Thoracic aorta (tissue), 2 donors: ENCODE measurements around the gene TSPAN17. TPM values are rescaled to one million over a fixed set of nuclear protein-coding genes. Genes with fewer than 3 reads are reported as not detected.

ENCODE experiments used
- ATAC-seq: fragments of 150-250 bp; one replicate; pipeline ENCODE4 v1.8.0; 2017; ENCODE audit warnings: low read depth; ENCODE audit not compliant: insufficient number of reproducible peaks, low FRiP score
- DNase-seq: peaks from one replicate; pipeline ENCODE4 v3.0.0-alpha.2; 2020; ENCODE audit warnings: low spot score
- H3K27ac ChIP-seq, 2 donors: fragments of 200-600 bp; sonication (generic); 1 replicate in 1 of 2; 2 replicates in 1 of 2; pipeline ENCODE4 v1.5.1; 2016; ENCODE audit warnings: mild to moderate bottlenecking in 2 of 2, moderate library complexity in 2 of 2
- H3K27me3 ChIP-seq: fragments of 200-600 bp; sonication (generic); replicated peaks from 2 replicates; pipeline ENCODE4 v1.6.0; 2016; ENCODE audit warnings: mild to moderate bottlenecking; ENCODE audit not compliant: insufficient read depth
- H3K36me3 ChIP-seq: fragments of 200-600 bp; sonication (generic); one replicate; pipeline ENCODE4 v1.5.1; 2016
- H3K4me1 ChIP-seq, 2 donors: fragments of 200-600 bp; sonication (generic); 1 replicate in 1 of 2; 2 replicates in 1 of 2; pipeline versions ENCODE4 v1.5.1 to v1.6.0; 2016; ENCODE audit warnings: low read depth in 2 of 2, mild to moderate bottlenecking in 1 of 2; ENCODE audit not compliant: control insufficient read depth in 1 of 2
- H3K4me3 ChIP-seq: fragments of 200-600 bp; sonication (generic); 2 replicates; pipeline ENCODE4 v1.5.1; 2016; ENCODE audit warnings: mild to moderate bottlenecking
- H3K9me3 ChIP-seq: fragments of 200-600 bp; sonication (generic); 2 replicates; pipeline ENCODE4 v1.5.1; 2016
- total RNA-seq, 2 donors: library from RNA; depleted of rRNA; stranded (reverse); fragments of >200 nt; gene quantifications; one replicate each; pipeline versions ENCODE4 v1.1.0 to v1.2.3, GENCODE V29; 2016
- TF ChIP-seq, protein P1 (sequence below): fragments of 200-600 bp; sonication (generic); IDR thresholded peaks from one replicate; pipeline ENCODE4 v1.5.1; 2019; ENCODE audit warnings: antibody characterized with exemption

The TSPAN17 gene
- total RNA-seq, 2 donors from 2014 or later = 20.6 to 25.0 TPM

DNA sequence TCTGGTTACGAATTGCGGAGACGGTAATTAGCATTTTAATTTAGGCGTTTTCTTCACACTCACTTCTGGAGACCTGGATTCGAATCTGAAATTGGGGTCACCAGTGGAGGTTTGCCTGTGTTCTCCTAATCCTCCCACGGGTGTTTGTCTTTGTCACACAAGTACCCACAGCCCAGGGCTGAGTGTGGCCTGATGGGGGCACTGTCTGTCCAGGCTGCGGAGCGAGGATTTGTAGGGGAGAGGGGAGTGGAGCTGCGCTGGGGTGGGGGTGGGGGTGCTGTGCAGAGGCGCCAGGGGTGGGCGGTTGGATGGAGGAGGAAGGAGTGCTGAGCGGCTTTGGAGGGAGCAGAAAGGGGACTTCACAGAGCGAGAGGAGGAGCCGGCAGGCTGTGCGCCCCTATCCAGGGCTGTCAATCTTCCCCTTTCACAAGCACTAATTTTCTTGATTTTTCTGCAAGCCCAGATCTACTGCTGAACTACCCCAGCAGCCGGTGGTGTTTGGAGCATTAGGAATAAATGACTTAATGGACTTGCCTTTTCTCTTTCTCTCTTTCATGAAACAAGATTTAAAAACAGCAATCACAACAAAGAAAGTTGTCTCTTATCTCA is 53.1 kb downstream of the TSPAN17 start:
- Histone ChIP-seq H3K27ac (no peak overlapping the region), H3K9me3 (no peaks in the 10 kb centered on the region), H3K4me1 (no peaks in the 10 kb centered on the region), H3K4me3 (no peak overlapping the region), H3K27me3 (no peaks in the 10 kb centered on the region), H3K36me3 (no peaks in the 10 kb centered on the region)
- TF ChIP-seq, protein P1, sequence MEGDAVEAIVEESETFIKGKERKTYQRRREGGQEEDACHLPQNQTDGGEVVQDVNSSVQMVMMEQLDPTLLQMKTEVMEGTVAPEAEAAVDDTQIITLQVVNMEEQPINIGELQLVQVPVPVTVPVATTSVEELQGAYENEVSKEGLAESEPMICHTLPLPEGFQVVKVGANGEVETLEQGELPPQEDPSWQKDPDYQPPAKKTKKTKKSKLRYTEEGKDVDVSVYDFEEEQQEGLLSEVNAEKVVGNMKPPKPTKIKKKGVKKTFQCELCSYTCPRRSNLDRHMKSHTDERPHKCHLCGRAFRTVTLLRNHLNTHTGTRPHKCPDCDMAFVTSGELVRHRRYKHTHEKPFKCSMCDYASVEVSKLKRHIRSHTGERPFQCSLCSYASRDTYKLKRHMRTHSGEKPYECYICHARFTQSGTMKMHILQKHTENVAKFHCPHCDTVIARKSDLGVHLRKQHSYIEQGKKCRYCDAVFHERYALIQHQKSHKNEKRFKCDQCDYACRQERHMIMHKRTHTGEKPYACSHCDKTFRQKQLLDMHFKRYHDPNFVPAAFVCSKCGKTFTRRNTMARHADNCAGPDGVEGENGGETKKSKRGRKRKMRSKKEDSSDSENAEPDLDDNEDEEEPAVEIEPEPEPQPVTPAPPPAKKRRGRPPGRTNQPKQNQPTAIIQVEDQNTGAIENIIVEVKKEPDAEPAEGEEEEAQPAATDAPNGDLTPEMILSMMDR = no peak
- ATAC-seq (no peak), DNase-seq (no peak)

DNA sequence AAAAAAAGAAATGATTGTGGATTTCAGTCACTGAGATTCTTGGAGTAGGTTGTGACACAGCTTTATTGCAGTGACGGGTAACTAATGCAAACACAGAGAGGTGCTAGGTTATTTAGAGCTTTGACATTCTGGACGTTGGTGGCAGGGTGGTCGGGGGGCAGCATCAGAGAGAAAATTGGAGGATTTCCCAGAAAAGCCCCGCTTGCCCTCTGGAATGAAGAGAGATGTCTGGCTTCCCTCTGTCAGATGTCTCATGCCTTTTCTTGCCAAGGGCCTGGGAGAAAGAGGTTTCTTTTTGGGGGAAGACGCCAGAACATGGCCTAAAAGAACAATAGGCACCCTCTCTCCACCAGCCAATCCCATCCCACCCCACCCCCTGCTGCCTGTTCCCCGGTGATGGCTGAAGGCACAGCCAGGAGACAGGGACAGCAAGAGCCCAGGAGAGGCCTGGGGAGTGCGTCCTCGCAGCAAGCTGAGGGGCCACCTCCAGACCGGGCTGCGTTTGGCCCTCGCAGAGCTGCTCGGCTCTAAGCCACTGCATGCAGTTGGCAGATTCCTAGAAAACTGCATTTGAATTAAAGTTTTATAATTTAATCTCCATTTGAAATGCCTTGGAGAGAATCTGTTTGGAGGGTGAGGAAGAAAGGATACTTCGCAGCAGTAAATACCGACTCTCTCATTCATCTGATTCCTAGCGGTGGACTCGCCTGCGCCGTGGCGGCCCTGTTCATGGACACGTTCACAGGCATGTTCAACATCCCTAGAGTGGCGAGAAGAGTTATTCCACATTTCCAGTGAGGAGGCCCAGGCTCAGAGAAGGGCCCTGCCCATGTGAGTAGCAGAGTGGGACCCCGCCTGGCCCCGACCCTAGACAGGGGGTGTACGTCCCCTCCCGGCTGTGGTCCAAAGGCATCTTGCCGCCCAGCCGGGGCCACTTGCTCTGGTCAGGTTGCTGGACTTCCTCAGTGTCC is 55.7 kb downstream of the TSPAN17 start:
- Histone ChIP-seq H3K27ac (no peak overlapping the region), H3K9me3 (no peaks in the 10 kb centered on the region), H3K27me3 (no peaks in the 10 kb centered on the region), H3K36me3 (no peaks in the 10 kb centered on the region), H3K4me3 (no peak overlapping the region), H3K4me1 (no peaks in the 10 kb centered on the region)
- TF ChIP-seq, protein P1 = no peak
- DNase-seq = no peak
- ATAC-seq = no peak

DNA sequence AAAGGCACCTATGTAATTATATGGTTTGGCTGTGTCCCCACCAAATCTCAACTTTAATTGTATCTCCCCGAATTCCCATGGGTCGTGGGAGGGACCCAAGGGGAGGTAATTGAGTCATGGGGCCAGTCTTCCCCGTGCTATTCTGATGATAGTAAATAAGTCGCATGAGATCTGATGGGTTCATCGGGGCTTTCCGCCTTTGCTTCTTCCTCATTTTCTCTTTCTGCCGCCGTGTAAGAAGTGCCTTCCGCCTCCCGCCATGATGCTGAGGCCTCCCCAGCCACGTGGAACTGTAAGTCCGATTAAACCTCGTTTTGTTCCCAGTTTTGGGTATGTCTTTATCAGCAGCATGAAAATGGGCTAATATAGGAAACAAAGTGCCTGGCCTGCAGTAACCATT is 56.6 kb downstream of the TSPAN17 start:
- no peak for DNase-seq
- Histone ChIP-seq H3K4me3 (no peak overlapping the region), H3K27me3 (no peaks in the 10 kb centered on the region), H3K4me1 (no peaks in the 10 kb centered on the region), H3K27ac (no peak overlapping the region), H3K36me3 (no peaks in the 10 kb centered on the region), H3K9me3 (no peaks in the 10 kb centered on the region)
- no peak for ATAC-seq
- TF ChIP-seq, protein P1 = no peak

DNA sequence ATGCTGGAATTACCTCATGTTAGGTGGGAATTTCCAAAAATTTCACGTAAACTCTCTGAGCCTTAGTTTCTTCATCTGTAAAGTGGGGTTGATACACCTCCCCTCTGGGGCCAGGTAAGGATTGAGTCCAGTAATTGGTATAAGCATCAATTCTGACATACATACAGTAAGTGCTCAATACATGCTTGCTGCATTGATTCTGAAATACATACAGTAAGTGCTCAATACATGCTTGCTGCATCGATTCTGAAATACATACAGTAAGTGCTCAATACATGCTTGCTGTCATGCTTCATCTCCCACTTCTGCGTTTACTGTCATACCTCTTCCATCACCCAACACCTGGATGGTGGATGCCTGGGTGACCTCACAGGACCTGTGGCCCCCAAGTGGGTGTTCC is 57.1 kb downstream of the TSPAN17 start:
- no peaks in the 10 kb centered on the region for H3K27me3 ChIP-seq
- DNase-seq = no peak
- no peak overlapping the region for H3K27ac ChIP-seq
- no peaks in the 10 kb centered on the region for H3K4me1 ChIP-seq
- TF ChIP-seq, protein P1 = no peak
- H3K36me3 ChIP-seq = no peaks in the 10 kb centered on the region
- no peak overlapping the region for H3K4me3 ChIP-seq
- H3K9me3 ChIP-seq = no peaks in the 10 kb centered on the region
- ATAC-seq = no peak

DNA sequence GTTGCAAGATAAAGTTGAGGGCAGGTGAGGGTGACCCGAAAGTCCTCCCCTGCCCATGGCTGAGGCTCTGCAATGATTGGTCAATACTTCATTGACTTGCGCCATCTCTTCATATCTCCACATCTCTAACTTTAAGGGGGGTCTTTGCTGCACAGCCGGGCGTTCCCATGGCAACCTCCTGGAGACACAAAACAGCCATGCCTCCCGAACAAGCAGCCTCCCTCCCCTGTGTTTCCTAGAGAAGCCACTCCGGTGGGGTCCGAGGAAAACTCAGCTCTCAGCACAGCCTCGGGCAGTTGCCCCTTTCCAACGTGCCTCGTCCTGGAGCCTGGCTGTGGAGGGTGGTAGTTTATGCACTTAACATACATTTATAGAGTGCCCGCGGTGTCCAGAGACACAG is 57.5 kb downstream of the TSPAN17 start:
- Histone ChIP-seq H3K36me3 (no peaks in the 10 kb centered on the region), H3K27me3 (no peaks in the 10 kb centered on the region), H3K9me3 (no peaks in the 10 kb centered on the region), H3K27ac (no peak overlapping the region), H3K4me3 (no peak overlapping the region), H3K4me1 (no peaks in the 10 kb centered on the region)
- ATAC-seq (no peak), DNase-seq (no peak)
- TF ChIP-seq, protein P1 = no peak
